OCI-LY1 (cell line): ENCODE results near the gene MBNL1.

Experiments used
- CTCF ChIP-seq: fragments of 200-600 bp; sonication (generic), shearing (Covaris generic); IDR thresholded peaks from 2 replicates; pipeline ENCODE4 v1.5.1; 2017; ENCODE audit warnings: mild to moderate bottlenecking, antibody characterized with exemption, low read length, moderate library complexity, mixed read lengths
- EZH2 ChIP-seq: fragments of 200-600 bp; sonication (generic), shearing (Covaris generic); IDR thresholded peaks from 2 replicates; pipeline ENCODE4 v1.8.0; 2017; ENCODE audit warnings: borderline replicate concordance, mixed run types, mild to moderate bottlenecking, antibody characterized with exemption, low read length, moderate library complexity, mixed read lengths

GRCh38 chr3:152256851-152257562 is 11.7 kb upstream of the MBNL1 start:
- no peak for TF ChIP-seq CTCF
- no peak for TF ChIP-seq EZH2
